Measurements from ENCODE around the gene TMCO5A.
A peak's percentile ranks its signal among the peaks of the same experiment; 100 is the strongest.

The TMCO5A gene

DNA sequence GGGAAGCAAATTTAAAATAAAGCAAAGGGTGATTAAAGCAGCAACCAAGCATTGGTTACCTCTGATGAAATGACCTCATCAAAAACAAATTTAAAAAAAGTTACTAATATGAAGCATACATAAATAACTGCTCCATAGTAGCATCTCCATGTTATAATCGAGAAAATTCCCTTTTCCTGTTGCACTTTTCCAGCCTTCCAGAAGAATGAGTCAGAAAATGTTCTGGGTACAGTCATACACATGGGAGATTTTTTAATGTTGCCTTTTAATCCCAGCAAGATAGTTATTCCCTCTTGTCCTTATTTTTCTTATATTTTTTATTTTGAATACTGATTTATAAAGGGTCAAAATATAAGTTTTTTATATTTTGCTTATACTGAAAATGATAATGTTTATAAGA, 2.6 kb upstream of the TMCO5A start:
- no peak for DNase-seq (ENCODE audit: low spot score)
- peak; percentile 83 for ATAC-seq (ENCODE audit: low read depth)
- no peak overlapping the region for H3K4me3 ChIP-seq (ENCODE audit: severe bottlenecking)
- H3K27ac ChIP-seq (ENCODE audit: poor library complexity, severe bottlenecking), result peak overlapping the region; percentile 5
- peaks cover 9% of the 10 kb centered on the region for H3K4me1 ChIP-seq (ENCODE audit: insufficient read depth, poor library complexity, severe bottlenecking)
- no peaks in the 10 kb centered on the region for H3K36me3 ChIP-seq (ENCODE audit: low read depth)
- H3K9me3 ChIP-seq (ENCODE audit: severe bottlenecking), result no peaks in the 10 kb centered on the region
- H3K27me3 ChIP-seq (ENCODE audit: insufficient read depth, poor library complexity, severe bottlenecking), result no peaks in the 10 kb centered on the region
- TF ChIP-seq CTCF (IDR thresholded peaks at IDR 0.05; ENCODE audit: poor library complexity, severe bottlenecking), result no peak

- Histone ChIP-seq H3K36me3 (ENCODE audit: low read depth) (no peaks in the 10 kb centered on the region), H3K27me3 (ENCODE audit: insufficient read depth, poor library complexity, severe bottlenecking) (no peaks in the 10 kb centered on the region), H3K9me3 (ENCODE audit: severe bottlenecking) (no peaks in the 10 kb centered on the region), H3K4me1 (ENCODE audit: insufficient read depth, poor library complexity, severe bottlenecking) (peaks cover 9% of the 10 kb centered on the region), H3K4me3 (ENCODE audit: severe bottlenecking) (no peak overlapping the region), H3K27ac (ENCODE audit: poor library complexity, severe bottlenecking) (no peak overlapping the region)
- TF ChIP-seq CTCF (IDR thresholded peaks at IDR 0.05; ENCODE audit: poor library complexity, severe bottlenecking), result no peak
- no peak for ATAC-seq (ENCODE audit: low read depth)
- no peak for DNase-seq (ENCODE audit: low spot score)
These were observed 1.9 kb upstream of the TMCO5A start for GRCh38 chr15:37932549-37932948.

DNA sequence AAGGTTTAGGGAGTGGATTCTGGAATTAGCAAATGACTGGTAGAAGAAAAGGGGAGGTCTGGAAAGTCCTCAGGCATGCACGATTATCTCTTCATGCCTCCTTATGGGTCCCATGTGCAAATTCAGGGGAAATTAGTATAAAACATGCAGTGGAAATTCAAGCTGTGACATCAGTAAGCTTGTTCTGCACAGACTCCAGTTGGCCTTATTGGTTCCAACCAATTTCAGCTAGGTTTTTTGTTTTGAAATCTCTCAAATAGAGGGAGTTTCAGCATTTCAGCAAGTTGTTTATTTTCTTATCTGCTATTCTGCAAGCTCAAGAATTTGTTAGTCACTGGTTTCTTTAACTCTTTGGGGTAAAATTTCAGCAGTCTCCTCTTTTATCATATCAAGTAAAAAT, 774 bp upstream of the TMCO5A start:
- no peak for ATAC-seq (ENCODE audit: low read depth)
- H3K27ac ChIP-seq (ENCODE audit: poor library complexity, severe bottlenecking), result no peak overlapping the region
- DNase-seq (ENCODE audit: low spot score), result no peak
- H3K9me3 ChIP-seq (ENCODE audit: severe bottlenecking), result no peaks in the 10 kb centered on the region
- no peaks in the 10 kb centered on the region for H3K27me3 ChIP-seq (ENCODE audit: insufficient read depth, poor library complexity, severe bottlenecking)
- peaks cover 9% of the 10 kb centered on the region for H3K4me1 ChIP-seq (ENCODE audit: insufficient read depth, poor library complexity, severe bottlenecking)
- H3K4me3 ChIP-seq (ENCODE audit: severe bottlenecking), result no peak overlapping the region
- no peaks in the 10 kb centered on the region for H3K36me3 ChIP-seq (ENCODE audit: low read depth)
- TF ChIP-seq CTCF (IDR thresholded peaks at IDR 0.05; ENCODE audit: poor library complexity, severe bottlenecking), result no peak

GRCh38 chr15:37940876-37941275, 6.4 kb downstream of the TMCO5A start:
- H3K27me3 ChIP-seq (ENCODE audit: insufficient read depth, poor library complexity, severe bottlenecking), result no peaks in the 10 kb centered on the region
- no peak for ATAC-seq (ENCODE audit: low read depth)
- no peaks in the 10 kb centered on the region for H3K36me3 ChIP-seq (ENCODE audit: low read depth)
- no peak for TF ChIP-seq CTCF (IDR thresholded peaks at IDR 0.05; ENCODE audit: poor library complexity, severe bottlenecking)
- H3K9me3 ChIP-seq (ENCODE audit: severe bottlenecking), result no peaks in the 10 kb centered on the region
- no peak overlapping the region for H3K27ac ChIP-seq (ENCODE audit: poor library complexity, severe bottlenecking)
- H3K4me1 ChIP-seq (ENCODE audit: insufficient read depth, poor library complexity, severe bottlenecking), result no peaks in the 10 kb centered on the region
- no peak overlapping the region for H3K4me3 ChIP-seq (ENCODE audit: severe bottlenecking)
- no peak for DNase-seq (ENCODE audit: low spot score)

- TF ChIP-seq CTCF (IDR thresholded peaks at IDR 0.05; ENCODE audit: poor library complexity, severe bottlenecking), result no peak
- no peak overlapping the region for H3K27ac ChIP-seq (ENCODE audit: poor library complexity, severe bottlenecking)
- no peaks in the 10 kb centered on the region for H3K36me3 ChIP-seq (ENCODE audit: low read depth)
- ATAC-seq (ENCODE audit: low read depth) (no peak), DNase-seq (ENCODE audit: low spot score) (no peak)
- no peaks in the 10 kb centered on the region for H3K9me3 ChIP-seq (ENCODE audit: severe bottlenecking)
- H3K4me3 ChIP-seq (ENCODE audit: severe bottlenecking), result no peak overlapping the region
- H3K4me1 ChIP-seq (ENCODE audit: insufficient read depth, poor library complexity, severe bottlenecking), result no peaks in the 10 kb centered on the region
- no peaks in the 10 kb centered on the region for H3K27me3 ChIP-seq (ENCODE audit: insufficient read depth, poor library complexity, severe bottlenecking)
These were observed 7.3 kb downstream of the TMCO5A start for GRCh38 chr15:37941779-37942178.

All from RWPE2 (cell line).